Stimulated activated memory B cell treated with anti-CD40 and anti-IgM and Interleukin-4, amounts not matched to agents 10 μg/mL and 1 μg/mL and 100 μg/mL, for 72 hours (primary cell): Measurements from ENCODE around the gene CACNA2D3.

ENCODE experiments used
- ATAC-seq: fragments of 150-1000 bp; cut with Tn5 transposase; 2 replicates; pipeline ENCODE4 v1.10.0; 2021
- H3K27ac Mint-ChIP-seq: one replicate; pipeline ENCODE4 v1.8.0; 2022; ENCODE audit warnings: mild to moderate bottlenecking, mixed read lengths
- H3K27me3 Mint-ChIP-seq: one replicate; pipeline ENCODE4 v1.8.0; 2022; ENCODE audit warnings: mixed read lengths
- H3K36me3 Mint-ChIP-seq: one replicate; pipeline ENCODE4 v1.8.0; 2022; ENCODE audit warnings: mixed read lengths
- H3K4me1 Mint-ChIP-seq: one replicate; pipeline ENCODE4 v1.8.0; 2022; ENCODE audit warnings: mixed read lengths
- H3K4me3 Mint-ChIP-seq: one replicate; pipeline ENCODE4 v1.8.0; 2022; ENCODE audit warnings: mild to moderate bottlenecking, moderate library complexity, mixed read lengths
- H3K9me3 Mint-ChIP-seq: one replicate; pipeline ENCODE4 v1.8.0; 2022; ENCODE audit warnings: mixed read lengths

Gene CACNA2D3

DNA sequence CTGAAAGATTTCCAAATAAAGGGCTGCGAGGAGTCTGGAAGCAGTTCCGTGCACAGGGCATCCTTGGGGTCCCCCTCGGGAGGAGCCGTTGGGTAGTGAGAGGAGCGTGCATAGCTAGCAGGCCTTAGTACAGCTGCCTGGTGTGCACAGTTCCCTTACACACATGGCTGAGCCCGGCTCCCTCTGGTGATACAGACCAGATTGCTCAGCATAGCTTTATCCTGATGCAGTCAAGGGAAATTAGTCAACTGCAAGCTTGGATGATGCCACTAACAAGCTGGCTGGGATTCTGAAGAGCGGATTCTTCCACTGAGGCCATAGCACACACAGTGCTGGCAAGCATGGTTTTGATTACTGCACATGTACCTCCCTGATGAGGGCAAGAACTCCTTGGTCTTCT, 456.1 kb downstream of the CACNA2D3 start:
- H3K36me3 Mint-ChIP-seq, result no peaks in the 10 kb centered on the region
- H3K4me3 Mint-ChIP-seq, result no peak overlapping the region
- H3K9me3 Mint-ChIP-seq, result no peaks in the 10 kb centered on the region
- no peaks in the 10 kb centered on the region for H3K4me1 Mint-ChIP-seq
- ATAC-seq, result no peak
- H3K27ac Mint-ChIP-seq, result no peak overlapping the region
- H3K27me3 Mint-ChIP-seq, result no peaks in the 10 kb centered on the region

DNA sequence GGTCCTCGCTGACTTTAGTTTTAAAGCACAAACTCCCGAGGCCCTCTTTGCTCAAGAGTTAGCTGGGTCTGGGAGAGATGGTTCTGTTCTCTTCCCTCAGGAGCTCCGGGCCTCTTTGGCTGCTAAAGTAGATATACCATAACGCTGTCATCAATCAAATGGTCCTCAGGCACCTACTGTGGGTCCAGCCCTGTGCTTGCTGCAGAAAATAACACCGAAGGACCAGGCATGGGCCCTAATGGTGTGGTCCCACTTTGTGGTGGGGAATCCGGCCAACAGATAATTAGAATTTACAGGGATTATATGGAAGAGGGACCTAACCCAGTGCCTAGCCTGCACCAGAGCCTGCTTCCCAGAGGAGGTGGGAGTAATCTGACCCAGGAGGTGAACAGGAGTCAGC, 458.1 kb downstream of the CACNA2D3 start:
- Mint-ChIP-seq H3K4me1 (no peaks in the 10 kb centered on the region), H3K9me3 (no peaks in the 10 kb centered on the region), H3K4me3 (no peak overlapping the region), H3K27ac (no peak overlapping the region), H3K27me3 (no peaks in the 10 kb centered on the region), H3K36me3 (no peaks in the 10 kb centered on the region)
- ATAC-seq, result no peak

- no peaks in the 10 kb centered on the region for H3K27me3 Mint-ChIP-seq
- ATAC-seq, result no peak
- H3K9me3 Mint-ChIP-seq, result no peaks in the 10 kb centered on the region
- no peak overlapping the region for H3K27ac Mint-ChIP-seq
- no peaks in the 10 kb centered on the region for H3K36me3 Mint-ChIP-seq
- H3K4me1 Mint-ChIP-seq, result no peaks in the 10 kb centered on the region
- no peak overlapping the region for H3K4me3 Mint-ChIP-seq
Observed at GRCh38 chr3:54582424-54582823, 460.1 kb downstream of the CACNA2D3 start.

GRCh38 chr3:54591157-54591556, 468.8 kb downstream of the CACNA2D3 start:
- Mint-ChIP-seq H3K27me3 (no peaks in the 10 kb centered on the region), H3K27ac (no peak overlapping the region), H3K36me3 (no peaks in the 10 kb centered on the region), H3K4me3 (no peak overlapping the region), H3K9me3 (no peaks in the 10 kb centered on the region), H3K4me1 (no peaks in the 10 kb centered on the region)
- no peak for ATAC-seq

GRCh38 chr3:54593653-54594052, 471.3 kb downstream of the CACNA2D3 start:
- no peak for ATAC-seq
- no peaks in the 10 kb centered on the region for H3K36me3 Mint-ChIP-seq

GRCh38 chr3:54596087-54596486, 473.7 kb downstream of the CACNA2D3 start:
- ATAC-seq, result no peak
- Mint-ChIP-seq H3K4me3 (no peak overlapping the region), H3K9me3 (no peaks in the 10 kb centered on the region), H3K36me3 (no peaks in the 10 kb centered on the region), H3K27me3 (no peaks in the 10 kb centered on the region), H3K4me1 (no peaks in the 10 kb centered on the region), H3K27ac (no peak overlapping the region)

More at GRCh38 chr3:54593653-54594052, 471.3 kb downstream of the CACNA2D3 start:
- no peak overlapping the region for H3K4me3 Mint-ChIP-seq
- H3K27me3 Mint-ChIP-seq, result no peaks in the 10 kb centered on the region
- no peak overlapping the region for H3K27ac Mint-ChIP-seq
- H3K4me1 Mint-ChIP-seq, result no peaks in the 10 kb centered on the region
- no peaks in the 10 kb centered on the region for H3K9me3 Mint-ChIP-seq

GRCh38 chr3:54599716-54600115, 477.4 kb downstream of the CACNA2D3 start:
- Mint-ChIP-seq H3K27me3 (no peaks in the 10 kb centered on the region), H3K36me3 (no peaks in the 10 kb centered on the region), H3K27ac (no peak overlapping the region), H3K9me3 (no peaks in the 10 kb centered on the region), H3K4me1 (no peaks in the 10 kb centered on the region), H3K4me3 (no peak overlapping the region)
- no peak for ATAC-seq

DNA sequence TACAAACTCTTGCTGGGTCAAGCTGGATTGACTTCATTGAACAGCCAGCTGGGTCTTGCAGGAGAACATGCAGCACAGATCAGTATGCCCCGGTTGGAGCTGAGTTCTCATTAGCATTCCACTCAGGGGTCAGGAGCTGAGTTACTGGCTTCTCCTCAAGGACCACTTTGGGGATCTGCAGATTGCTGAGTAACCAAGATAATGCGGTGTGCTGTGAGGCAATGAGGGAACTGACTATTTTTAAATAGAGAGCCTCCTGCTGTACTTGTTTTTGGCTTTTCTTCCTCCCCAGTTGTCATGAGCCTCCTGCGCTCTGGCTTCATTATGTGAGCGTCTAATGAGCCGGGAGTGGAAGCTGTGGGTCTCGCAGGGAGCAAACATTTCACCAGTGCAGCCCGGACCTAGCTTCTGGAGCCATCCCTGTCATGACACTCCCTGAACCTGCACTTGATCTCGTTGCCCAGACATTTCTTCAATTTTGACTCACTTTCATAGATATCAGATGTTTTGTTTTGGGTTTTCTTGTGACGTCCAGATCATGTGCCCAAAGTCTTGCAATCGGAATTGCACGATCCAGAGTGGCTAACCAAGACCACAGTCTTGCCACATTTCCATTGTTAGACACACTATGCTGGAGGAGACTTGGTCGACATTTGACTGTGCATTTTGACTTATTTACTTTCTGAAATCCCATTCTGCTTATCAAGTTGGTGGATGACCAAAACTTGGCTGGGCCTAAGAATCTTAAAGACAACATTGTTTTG, 478.3 kb downstream of the CACNA2D3 start:
- Mint-ChIP-seq H3K27ac (no peak overlapping the region), H3K4me1 (no peaks in the 10 kb centered on the region), H3K36me3 (no peaks in the 10 kb centered on the region), H3K27me3 (no peaks in the 10 kb centered on the region), H3K9me3 (no peaks in the 10 kb centered on the region), H3K4me3 (no peak overlapping the region)
- ATAC-seq, result no peak

DNA sequence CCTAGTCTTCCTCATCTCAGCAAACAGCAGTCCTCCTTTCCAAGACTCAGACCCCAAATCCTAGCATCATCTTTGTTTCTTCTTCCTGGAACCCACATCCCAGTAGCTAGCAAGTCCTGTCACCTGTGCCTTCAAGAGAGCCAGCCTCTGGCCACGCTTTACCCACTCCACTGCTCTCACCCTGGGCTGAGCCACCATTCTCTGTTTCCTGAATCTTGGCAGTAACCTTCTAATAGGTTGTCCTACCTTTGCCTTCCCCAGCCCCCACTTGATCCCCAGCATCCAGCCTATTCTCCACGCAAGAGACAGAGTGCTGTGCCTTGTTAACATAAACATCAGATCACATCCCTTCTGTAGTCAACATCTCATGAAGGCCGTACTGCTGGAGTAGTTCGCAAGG, 482.1 kb downstream of the CACNA2D3 start:
- no peaks in the 10 kb centered on the region for H3K4me1 Mint-ChIP-seq
- H3K36me3 Mint-ChIP-seq, result no peaks in the 10 kb centered on the region
- no peak overlapping the region for H3K4me3 Mint-ChIP-seq
- no peak overlapping the region for H3K27ac Mint-ChIP-seq
- no peaks in the 10 kb centered on the region for H3K27me3 Mint-ChIP-seq
- no peak for ATAC-seq
- H3K9me3 Mint-ChIP-seq, result no peaks in the 10 kb centered on the region

DNA sequence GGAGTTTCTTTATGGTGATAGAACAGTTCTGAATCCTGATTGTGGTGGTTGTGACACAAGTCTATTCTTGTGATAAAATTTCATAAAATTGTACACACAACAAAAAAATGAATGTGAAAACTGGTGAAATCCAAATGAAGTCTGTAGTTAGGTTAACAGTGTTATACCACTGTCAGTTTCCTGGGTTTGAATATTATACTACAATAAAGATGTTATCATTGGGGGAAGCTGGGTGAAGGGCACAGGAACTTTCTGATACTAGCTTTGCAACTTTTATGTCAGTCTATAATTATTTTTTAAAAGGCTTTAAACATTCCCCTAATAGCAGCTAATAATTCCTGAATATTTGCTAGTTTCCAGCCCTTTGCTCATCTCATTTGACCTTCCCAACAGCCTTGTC, 485.7 kb downstream of the CACNA2D3 start:
- no peaks in the 10 kb centered on the region for H3K9me3 Mint-ChIP-seq
- H3K4me1 Mint-ChIP-seq, result no peaks in the 10 kb centered on the region
- H3K4me3 Mint-ChIP-seq, result no peak overlapping the region
- H3K27me3 Mint-ChIP-seq, result no peaks in the 10 kb centered on the region
- H3K27ac Mint-ChIP-seq, result no peak overlapping the region
- no peak for ATAC-seq
- H3K36me3 Mint-ChIP-seq, result no peaks in the 10 kb centered on the region

DNA sequence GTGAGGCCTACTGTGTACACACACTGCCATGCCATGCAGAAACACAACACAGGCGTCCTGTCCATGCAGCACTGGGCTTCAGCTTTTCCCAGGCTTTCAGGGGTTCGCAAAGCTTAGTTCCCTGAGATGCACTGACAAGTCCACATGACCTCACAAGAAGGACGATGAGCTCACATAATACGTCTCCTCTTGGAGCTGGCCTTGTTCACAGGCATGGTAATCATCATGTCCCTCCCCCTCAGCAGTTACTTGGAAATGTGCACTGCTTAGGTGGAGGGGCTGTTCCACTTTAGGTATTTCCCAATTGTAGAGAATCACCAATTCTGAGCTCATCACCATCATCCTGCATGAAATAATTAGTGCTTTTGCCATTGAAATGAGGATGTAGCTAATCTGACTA, 496.7 kb downstream of the CACNA2D3 start:
- Mint-ChIP-seq H3K9me3 (no peaks in the 10 kb centered on the region), H3K27me3 (no peaks in the 10 kb centered on the region), H3K4me1 (no peaks in the 10 kb centered on the region), H3K36me3 (no peaks in the 10 kb centered on the region), H3K27ac (no peak overlapping the region), H3K4me3 (no peak overlapping the region)
- no peak for ATAC-seq

GRCh38 chr3:54619531-54619930, 497.2 kb downstream of the CACNA2D3 start:
- no peak overlapping the region for H3K27ac Mint-ChIP-seq
- no peak overlapping the region for H3K4me3 Mint-ChIP-seq
- H3K9me3 Mint-ChIP-seq, result no peaks in the 10 kb centered on the region
- no peaks in the 10 kb centered on the region for H3K4me1 Mint-ChIP-seq
- H3K27me3 Mint-ChIP-seq, result no peaks in the 10 kb centered on the region
- no peak for ATAC-seq
- no peaks in the 10 kb centered on the region for H3K36me3 Mint-ChIP-seq

GRCh38 chr3:54621184-54621583, 498.8 kb downstream of the CACNA2D3 start:
- ATAC-seq, result no peak
- Mint-ChIP-seq H3K4me3 (no peak overlapping the region), H3K4me1 (no peaks in the 10 kb centered on the region), H3K27ac (no peak overlapping the region), H3K9me3 (no peaks in the 10 kb centered on the region), H3K27me3 (no peaks in the 10 kb centered on the region), H3K36me3 (no peaks in the 10 kb centered on the region)

DNA sequence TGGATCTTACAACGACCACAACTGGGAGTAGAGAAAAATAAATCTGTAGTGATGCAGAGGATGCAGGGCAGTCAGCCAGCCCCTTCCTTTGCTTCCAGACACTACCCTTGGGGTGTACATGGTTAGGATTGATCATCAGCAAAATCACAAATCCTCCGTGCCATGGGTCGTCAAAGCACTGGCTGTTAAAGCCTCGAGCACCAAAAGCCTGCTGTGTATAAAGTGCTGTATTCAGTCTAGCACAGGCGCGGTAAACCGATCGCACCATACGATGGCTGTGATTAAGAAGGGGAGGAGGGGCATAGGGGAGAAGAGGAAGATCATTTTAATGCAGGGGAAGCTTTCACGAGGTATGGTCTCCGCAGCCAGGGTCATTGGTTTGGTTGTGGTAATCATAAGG, 500.3 kb downstream of the CACNA2D3 start:
- no peak overlapping the region for H3K27ac Mint-ChIP-seq
- H3K9me3 Mint-ChIP-seq, result peaks cover 4% of the 10 kb centered on the region
- H3K27me3 Mint-ChIP-seq, result no peaks in the 10 kb centered on the region
- no peaks in the 10 kb centered on the region for H3K36me3 Mint-ChIP-seq
- no peak overlapping the region for H3K4me3 Mint-ChIP-seq
- no peaks in the 10 kb centered on the region for H3K4me1 Mint-ChIP-seq
- ATAC-seq, result no peak

- Mint-ChIP-seq H3K4me1 (no peaks in the 10 kb centered on the region), H3K9me3 (peaks cover 4% of the 10 kb centered on the region), H3K27ac (no peak overlapping the region), H3K27me3 (no peaks in the 10 kb centered on the region), H3K36me3 (no peaks in the 10 kb centered on the region), H3K4me3 (no peak overlapping the region)
- ATAC-seq, result no peak
Observed at GRCh38 chr3:54625805-54626787, 503.7 kb downstream of the CACNA2D3 start.
